H9 (cell line): ENCODE measurements around the gene TSPAN9. TPM values are rescaled to one million over a fixed set of nuclear protein-coding genes. Genes with fewer than 3 reads are reported as not detected.
A peak's percentile ranks its signal among the peaks of the same experiment; 100 is the strongest.

Experiments
- DNase-seq: peaks from one replicate; pipeline ENCODE4 v3.0.0-alpha.2; 2017
- H2AFZ ChIP-seq: one replicate; pipeline ENCODE4 v1.6.1; 2013; ENCODE audit warnings: mild to moderate bottlenecking, low read length, control low read depth, moderate library complexity
- H2AK5ac ChIP-seq: 2 replicates; pipeline ENCODE4 v1.6.1; 2013; ENCODE audit warnings: low read length, control low read depth, mixed read lengths; ENCODE audit not compliant: insufficient read length
- H2BK120ac ChIP-seq: one replicate; pipeline ENCODE4 v1.6.1; 2013; ENCODE audit warnings: low read depth, mild to moderate bottlenecking, low read length, control low read depth, inconsistent platforms; ENCODE audit not compliant: poor library complexity, severe bottlenecking
- H2BK12ac ChIP-seq: 2 replicates; pipeline ENCODE4 v1.6.1; 2013; ENCODE audit warnings: low read length, control low read depth, mixed read lengths, low read depth; ENCODE audit not compliant: insufficient read length
- H2BK15ac ChIP-seq: 2 replicates; pipeline ENCODE4 v1.6.1; 2013; ENCODE audit warnings: low read depth, low read length, control low read depth
- H2BK20ac ChIP-seq: one replicate; pipeline ENCODE4 v1.6.1; 2013; ENCODE audit warnings: low read depth, mild to moderate bottlenecking, low read length, control low read depth, inconsistent platforms; ENCODE audit not compliant: poor library complexity, severe bottlenecking
- H2BK5ac ChIP-seq: 2 replicates; pipeline ENCODE4 v1.6.1; 2013; ENCODE audit warnings: low read length, control low read depth, mixed read lengths; ENCODE audit not compliant: insufficient read length
- H3K14ac ChIP-seq: 2 replicates; pipeline ENCODE4 v1.6.1; 2013; ENCODE audit warnings: low read length, control low read depth; ENCODE audit not compliant: insufficient read depth
- H3K18ac ChIP-seq: 2 replicates; pipeline ENCODE4 v1.6.1; 2013; ENCODE audit warnings: low read depth, mild to moderate bottlenecking, mixed read lengths, low read length, control low read depth; ENCODE audit not compliant: insufficient read length
- H3K23ac ChIP-seq: 2 replicates; pipeline ENCODE4 v1.6.1; 2013; ENCODE audit warnings: low read length, control low read depth, mixed read lengths, low read depth; ENCODE audit not compliant: insufficient read length
- H3K23me2 ChIP-seq: 2 replicates; pipeline ENCODE4 v1.6.1; 2013; ENCODE audit warnings: low read depth, mild to moderate bottlenecking, mixed read lengths, low read length, control low read depth; ENCODE audit not compliant: insufficient read length, poor library complexity, severe bottlenecking
- H3K27ac ChIP-seq: 2 replicates; pipeline ENCODE4 v1.5.1; 2013; ENCODE audit warnings: low read length, control low read depth, mixed read lengths, low read depth; ENCODE audit not compliant: insufficient read length
- H3K27me3 ChIP-seq: 2 replicates; pipeline ENCODE4 v1.6.1; 2013; ENCODE audit warnings: low read length, control low read depth, inconsistent platforms; ENCODE audit not compliant: insufficient read depth
- H3K4ac ChIP-seq: 2 replicates; pipeline ENCODE4 v1.6.1; 2013; ENCODE audit warnings: low read depth, mild to moderate bottlenecking, control low read depth, inconsistent platforms, low read length, moderate library complexity
- H3K4me1 ChIP-seq: 2 replicates; pipeline ENCODE4 v1.6.1; 2013; ENCODE audit warnings: low read length, control low read depth, inconsistent platforms; ENCODE audit not compliant: insufficient read depth
- H3K4me2 ChIP-seq: 2 replicates; pipeline ENCODE4 v1.6.1; 2013; ENCODE audit warnings: low read length, control low read depth, mixed read lengths; ENCODE audit not compliant: insufficient read length, insufficient read depth
- H3K56ac ChIP-seq: 2 replicates; pipeline ENCODE4 v1.6.1; 2013; ENCODE audit warnings: low read depth, mild to moderate bottlenecking, mixed read lengths, low read length, control low read depth; ENCODE audit not compliant: insufficient read length
- H3K79me1 ChIP-seq: 2 replicates; pipeline ENCODE4 v1.6.1; 2013; ENCODE audit warnings: low read depth, mild to moderate bottlenecking, moderate library complexity, low read length, control low read depth, inconsistent platforms; ENCODE audit not compliant: insufficient read depth, poor library complexity, severe bottlenecking
- H3K79me2 ChIP-seq: 2 replicates; pipeline ENCODE4 v1.6.1; 2013; ENCODE audit warnings: low read length, control low read depth, inconsistent platforms; ENCODE audit not compliant: insufficient read depth
- H3K9ac ChIP-seq: 2 replicates; pipeline ENCODE4 v1.6.1; 2013; ENCODE audit warnings: low read length, control low read depth, mixed read lengths; ENCODE audit not compliant: insufficient read length; ENCODE audit errors: extremely low read depth
- H3K9me3 ChIP-seq: one replicate; pipeline ENCODE4 v1.6.1; 2013; ENCODE audit warnings: low read depth, low read length, inconsistent platforms; ENCODE audit not compliant: control insufficient read depth
- H3T11ph ChIP-seq: one replicate; pipeline ENCODE4 v1.6.1; 2013; ENCODE audit warnings: mild to moderate bottlenecking, low read length, control low read depth, inconsistent platforms
- H4K20me1 ChIP-seq: one replicate; pipeline ENCODE4 v1.6.1; 2013; ENCODE audit not compliant: control insufficient read depth, insufficient read length, insufficient read depth
- H4K5ac ChIP-seq: 2 replicates; pipeline ENCODE4 v1.6.1; 2013; ENCODE audit warnings: low read depth, mild to moderate bottlenecking, mixed read lengths, low read length, control low read depth; ENCODE audit not compliant: insufficient read length
- H4K8ac ChIP-seq: replicated peaks from 2 replicates; pipeline ENCODE4 v1.6.1; 2013; ENCODE audit warnings: low read length, control low read depth, mixed read lengths, low read depth; ENCODE audit not compliant: insufficient read length
- H4K91ac ChIP-seq: 2 replicates; pipeline ENCODE4 v1.6.1; 2013; ENCODE audit warnings: low read depth, mild to moderate bottlenecking, moderate library complexity, mixed read lengths, low read length, control low read depth; ENCODE audit not compliant: insufficient read length
- H3K27ac Mint-ChIP-seq, 3 experiments: 2 replicates in 2 of 3; 3 replicates in 1 of 3; pipeline ENCODE4 v1.8.0; 2020 to 2021; ENCODE audit warnings: mixed read lengths in 3 of 3, mild to moderate bottlenecking in 1 of 3, moderate library complexity in 1 of 3
- H3K27me3 Mint-ChIP-seq: 2 replicates; pipeline ENCODE4 v1.8.0; 2021; ENCODE audit warnings: low read depth, mild to moderate bottlenecking, moderate library complexity, mixed read lengths
- H3K36me3 Mint-ChIP-seq, 3 experiments: 2 replicates in 2 of 3; 3 replicates in 1 of 3; pipeline ENCODE4 v1.8.0; 2020 to 2021; ENCODE audit warnings: low read depth in 3 of 3, mixed read lengths in 3 of 3; ENCODE audit not compliant: insufficient read depth in 1 of 3
- H3K4me1 Mint-ChIP-seq, 2 experiments: 2 replicates each; pipeline ENCODE4 v1.8.0; 2020; ENCODE audit warnings: mixed read lengths in 2 of 2
- H3K4me3 Mint-ChIP-seq, 2 experiments: 2 replicates in 1 of 2; 3 replicates in 1 of 2; pipeline ENCODE4 v1.8.0; 2020 to 2021; ENCODE audit warnings: mild to moderate bottlenecking in 2 of 2, mixed read lengths in 2 of 2, moderate library complexity in 1 of 2
- H3K9me3 Mint-ChIP-seq, 2 experiments: 2 replicates in 1 of 2; 3 replicates in 1 of 2; pipeline ENCODE4 v1.8.0; 2020; ENCODE audit warnings: mild to moderate bottlenecking in 2 of 2, mixed read lengths in 2 of 2, moderate library complexity in 1 of 2
- WGBS: extraction: QIAGEN DNeasy Blood & Tissue Kit; methylation state at CpG from one replicate; pipeline ENCODE4 v1.1.7; 2013; ENCODE audit warnings: missing lambda C conversion rate, low lambda C conversion rate, mixed read lengths; ENCODE audit not compliant: insufficient read length; ENCODE audit errors: extremely low coverage; 5-methylcytosine and 5-hydroxymethylcytosine counted together
- total RNA-seq: library from RNA; stranded (reverse); gene quantifications from 2 replicates; pipeline ENCODE4 v1.2.1, GENCODE V29; 2021
- TF ChIP-seq, protein P1 (sequence below): fragments of 200-600 bp; sonication (generic); conservative IDR thresholded peaks from 3 replicates; pipeline ENCODE4 v1.8.0; 2021; ENCODE audit warnings: antibody characterized with exemption, mild to moderate bottlenecking

TSPAN9 gene
- total RNA-seq, 1 experiment from 2014 or later, result 19.0 TPM

DNA sequence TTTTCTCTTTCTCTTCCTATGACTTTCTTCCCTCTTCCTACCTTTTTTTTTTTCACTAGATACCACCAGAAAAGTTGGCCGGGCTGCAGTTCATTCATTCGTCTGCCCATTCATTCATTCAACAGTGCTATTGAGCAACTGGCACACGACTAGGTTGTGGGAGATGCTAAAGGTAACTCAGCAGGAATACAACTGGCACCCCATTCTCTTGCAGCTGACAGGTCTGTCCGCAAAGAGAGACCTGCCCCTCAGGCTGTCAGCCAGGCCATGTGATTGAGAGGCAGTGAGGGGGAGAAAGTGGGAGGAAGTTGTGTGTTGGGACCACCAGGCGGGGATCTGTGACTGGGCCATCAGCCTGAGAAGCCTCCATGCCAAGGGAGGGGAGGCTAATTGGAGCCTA is 105.2 kb downstream of the TSPAN9 start:
- H2AFZ ChIP-seq, result no peak overlapping the region
- peaks cover 2% of the 10 kb centered on the region for H3K27me3 Mint-ChIP-seq
- no peaks in the 10 kb centered on the region for H3K9me3 ChIP-seq
- no peak overlapping the region for H3K4me2 ChIP-seq
- H4K8ac ChIP-seq, result no peak overlapping the region
- no peak overlapping the region for H2AK5ac ChIP-seq
- H4K20me1 ChIP-seq, result no peaks in the 10 kb centered on the region
- no peak overlapping the region for H3K23ac ChIP-seq
- no peaks in the 10 kb centered on the region for H3K27me3 ChIP-seq
- no peaks in the 10 kb centered on the region for H3K9me3 Mint-ChIP-seq
- no peak overlapping the region for H3K4ac ChIP-seq
- no peak overlapping the region for H2BK20ac ChIP-seq
- H3K36me3 Mint-ChIP-seq, result no peaks in the 10 kb centered on the region
- H2BK5ac ChIP-seq, result no peak overlapping the region
- peaks cover 39 to 51% of the 10 kb centered on the region in 2 experiments for H3K4me1 Mint-ChIP-seq
- H2BK120ac ChIP-seq, result no peak overlapping the region
- H3K56ac ChIP-seq, result no peak overlapping the region
- H3K23me2 ChIP-seq, result peaks cover 4% of the 10 kb centered on the region
- no peak overlapping the region for H3K27ac ChIP-seq
- H3K9ac ChIP-seq, result no peak overlapping the region
- no peak overlapping the region for H3K18ac ChIP-seq
- no peak overlapping the region for H2BK12ac ChIP-seq
- no peak overlapping the region for H3K4me3 Mint-ChIP-seq
- no peaks in the 10 kb centered on the region for H3K79me1 ChIP-seq
- TF ChIP-seq, protein P1, sequence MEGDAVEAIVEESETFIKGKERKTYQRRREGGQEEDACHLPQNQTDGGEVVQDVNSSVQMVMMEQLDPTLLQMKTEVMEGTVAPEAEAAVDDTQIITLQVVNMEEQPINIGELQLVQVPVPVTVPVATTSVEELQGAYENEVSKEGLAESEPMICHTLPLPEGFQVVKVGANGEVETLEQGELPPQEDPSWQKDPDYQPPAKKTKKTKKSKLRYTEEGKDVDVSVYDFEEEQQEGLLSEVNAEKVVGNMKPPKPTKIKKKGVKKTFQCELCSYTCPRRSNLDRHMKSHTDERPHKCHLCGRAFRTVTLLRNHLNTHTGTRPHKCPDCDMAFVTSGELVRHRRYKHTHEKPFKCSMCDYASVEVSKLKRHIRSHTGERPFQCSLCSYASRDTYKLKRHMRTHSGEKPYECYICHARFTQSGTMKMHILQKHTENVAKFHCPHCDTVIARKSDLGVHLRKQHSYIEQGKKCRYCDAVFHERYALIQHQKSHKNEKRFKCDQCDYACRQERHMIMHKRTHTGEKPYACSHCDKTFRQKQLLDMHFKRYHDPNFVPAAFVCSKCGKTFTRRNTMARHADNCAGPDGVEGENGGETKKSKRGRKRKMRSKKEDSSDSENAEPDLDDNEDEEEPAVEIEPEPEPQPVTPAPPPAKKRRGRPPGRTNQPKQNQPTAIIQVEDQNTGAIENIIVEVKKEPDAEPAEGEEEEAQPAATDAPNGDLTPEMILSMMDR, result no peak
- no peak overlapping the region for H4K5ac ChIP-seq
- no peak for DNase-seq
- no peaks in the 10 kb centered on the region for H3K79me2 ChIP-seq
- H3T11ph ChIP-seq, result no peak overlapping the region
- no CpG with 5 or more reads among the region's 5 CpGs for WGBS
- H3K27ac Mint-ChIP-seq, result peak overlapping the region in 1 of 3 experiments; percentile 62; a peak in 2 of 7 replicates
- H3K4me1 ChIP-seq, result peaks cover 7% of the 10 kb centered on the region; the same call in 1 of the 2 replicates
- H4K91ac ChIP-seq, result no peak overlapping the region
- no peak overlapping the region for H2BK15ac ChIP-seq
- H3K14ac ChIP-seq, result no peak overlapping the region; the same call in 1 of the 2 replicates
